Activated CD4-positive, alpha-beta T cell treated with anti-CD3 and anti-CD28 coated beads, Interleukin-2, amount 50 U/mL, for 24 hours (primary cell): Measurements from ENCODE around the gene RPH3AL.
"Not testable (repeated sequence)": the region's sequence is repeated elsewhere in the genome, so short reads cannot be mapped to it uniquely, and the experiment has no call there.

Source experiments
- DNase-seq, 2 donors: peaks; one replicate each; pipeline ENCODE4 v3.0.0-alpha.2; 2020; ENCODE audit warnings: low read depth in 1 of 2, low spot score in 1 of 2

Gene RPH3AL

DNA sequence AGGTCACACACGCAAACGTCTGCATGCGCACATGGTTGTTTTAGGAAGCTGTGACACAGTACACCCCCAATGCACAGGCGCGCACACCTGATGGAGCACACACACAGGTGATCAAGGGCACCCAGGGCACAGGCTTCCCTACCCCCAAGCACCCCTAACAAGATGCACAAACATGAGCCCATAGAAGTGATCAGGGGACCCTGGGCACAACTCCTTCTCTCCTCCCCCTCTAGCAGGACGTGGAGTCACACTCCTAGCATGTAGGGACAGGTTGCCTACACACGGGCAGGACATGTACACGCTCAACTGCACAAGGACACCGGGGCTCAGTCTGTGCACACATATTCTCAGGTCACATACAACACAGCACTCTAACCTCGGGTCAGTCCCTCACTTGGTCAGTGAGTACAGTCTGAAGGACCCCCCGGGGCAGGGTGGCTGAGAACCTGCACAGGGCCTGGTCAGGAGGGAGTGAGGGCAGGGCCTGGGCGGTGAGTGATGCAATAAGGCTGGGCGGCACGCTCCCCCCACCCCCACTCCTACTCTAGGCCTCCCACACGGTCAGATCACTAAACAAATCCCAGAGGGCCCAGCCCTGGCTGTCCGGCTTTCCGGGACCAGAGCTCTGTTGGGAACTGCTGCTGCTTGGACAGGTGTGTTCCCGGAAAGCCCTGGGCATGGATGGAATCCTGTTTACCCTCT is 170.4 kb downstream of the RPH3AL start:
- no peak for DNase-seq

DNA sequence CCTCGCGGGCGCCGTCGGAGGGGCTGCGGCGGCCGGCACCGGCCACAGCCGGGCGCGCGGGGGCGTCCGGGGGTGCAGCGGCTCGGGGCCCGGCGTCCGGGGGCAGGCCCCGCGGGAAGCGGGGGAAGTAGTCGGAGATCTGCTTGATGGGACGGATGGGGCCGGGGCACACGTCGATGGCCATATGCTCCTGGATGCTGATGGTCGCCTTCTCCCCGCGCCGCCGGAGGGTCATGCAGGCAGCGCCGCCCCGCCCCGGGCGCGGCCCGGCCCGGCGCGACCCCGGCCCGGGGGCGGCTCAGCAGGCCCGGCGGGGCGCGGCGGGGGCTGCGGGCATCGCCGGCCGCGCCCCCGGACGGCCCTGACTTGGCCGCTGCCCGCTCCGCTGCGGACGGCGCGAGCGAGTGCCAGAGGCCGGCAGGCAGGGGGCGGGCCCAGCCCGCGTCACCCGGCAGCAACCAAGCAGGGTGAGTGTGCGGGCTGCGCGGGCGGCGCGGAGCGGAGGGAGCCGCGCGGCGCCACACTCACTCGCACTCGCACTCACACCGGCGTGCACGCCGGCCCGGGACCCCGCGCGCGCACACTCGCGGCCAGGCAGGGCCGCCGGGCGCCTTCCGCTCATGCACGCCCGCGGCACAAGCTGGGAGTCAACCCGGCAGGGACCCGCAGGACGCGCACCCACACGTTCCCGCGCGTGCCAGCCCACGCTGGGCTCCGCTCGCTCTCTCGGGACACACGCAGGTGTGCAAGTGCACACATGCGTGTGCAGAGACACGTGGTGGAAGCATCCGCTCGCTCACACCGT is 171.2 kb downstream of the RPH3AL start, which contains the start of gene DOC2B:
DOC2B (minus strand) TSS at position 406 of the 805 bp plus-strand sequence; CDS start at position 235, 171 bp downstream.
- DNase-seq: no peak

DNA sequence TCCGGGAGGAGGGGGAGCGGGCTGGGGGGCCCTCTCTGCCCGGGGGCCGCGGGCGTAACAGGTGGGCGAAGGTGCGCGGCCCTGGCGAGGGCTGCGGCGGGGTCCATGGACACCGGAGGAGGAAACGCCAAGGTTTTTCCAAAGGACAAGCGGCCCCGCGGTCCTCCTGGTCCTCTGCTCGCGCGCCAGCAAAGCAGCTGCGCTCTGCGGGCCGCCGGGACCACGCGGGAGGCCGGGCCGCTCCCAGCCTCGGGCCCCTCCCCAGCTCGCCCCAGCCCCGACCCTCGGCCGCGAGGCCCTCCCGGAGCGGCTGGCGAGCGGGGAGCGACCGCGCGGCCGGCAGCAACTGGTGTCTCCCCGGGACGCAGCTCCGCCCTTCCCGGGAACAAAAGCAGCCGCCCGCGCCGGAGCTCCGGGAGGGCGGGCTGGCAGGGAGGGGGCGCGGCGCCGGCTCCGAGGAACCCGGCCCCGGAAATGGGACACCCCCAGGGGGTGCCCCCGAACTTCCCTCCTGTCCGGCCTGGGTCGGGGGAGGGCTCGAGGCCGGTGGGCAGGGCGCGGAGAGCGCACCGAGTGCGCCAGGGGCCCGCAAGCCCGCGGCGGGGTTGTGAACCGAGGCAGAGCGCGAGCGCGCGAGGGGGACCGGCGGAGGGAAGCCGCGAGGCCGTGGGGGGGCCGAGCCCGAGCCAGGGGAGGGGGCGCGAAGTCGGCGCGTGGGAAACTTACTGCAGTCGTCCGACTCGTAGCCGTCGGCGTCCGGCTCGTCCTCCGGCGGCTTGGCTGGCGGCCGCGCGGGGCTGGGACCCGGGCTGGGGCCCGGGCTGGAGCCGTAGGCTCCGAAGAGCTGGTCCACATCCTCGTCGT is 172.0 kb downstream of the RPH3AL start:
- no peak for DNase-seq

DNA sequence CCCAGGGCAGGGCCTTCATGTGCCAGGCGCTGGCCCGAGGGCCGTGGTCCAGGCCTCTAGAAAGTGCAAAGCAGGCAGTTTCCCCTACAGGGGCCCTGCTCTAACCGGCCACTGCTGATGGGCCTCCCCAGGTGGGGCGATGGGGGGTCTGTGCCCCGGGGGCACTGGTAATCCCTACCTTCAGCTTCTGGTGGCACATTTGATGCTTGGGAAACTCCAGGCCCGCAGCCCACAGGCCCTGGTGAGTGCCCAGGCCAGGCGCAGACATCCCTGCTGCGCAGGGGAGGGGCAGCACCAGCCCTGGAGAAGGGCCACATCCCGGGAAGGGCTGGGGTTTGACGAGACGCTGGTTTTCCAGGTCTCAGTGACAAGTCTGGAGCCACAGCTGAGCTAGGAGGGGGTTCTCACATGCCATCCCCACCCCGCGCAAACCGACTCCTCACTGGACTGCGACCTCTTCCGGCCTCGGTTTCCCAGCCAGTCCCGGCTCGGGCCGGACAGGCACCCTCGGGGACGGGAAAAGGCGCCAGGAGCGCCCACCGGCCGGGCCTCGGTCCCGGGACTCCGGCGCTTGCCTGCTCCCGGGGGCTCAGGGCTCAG is 172.7 kb downstream of the RPH3AL start:
- DNase-seq: no peak

DNA sequence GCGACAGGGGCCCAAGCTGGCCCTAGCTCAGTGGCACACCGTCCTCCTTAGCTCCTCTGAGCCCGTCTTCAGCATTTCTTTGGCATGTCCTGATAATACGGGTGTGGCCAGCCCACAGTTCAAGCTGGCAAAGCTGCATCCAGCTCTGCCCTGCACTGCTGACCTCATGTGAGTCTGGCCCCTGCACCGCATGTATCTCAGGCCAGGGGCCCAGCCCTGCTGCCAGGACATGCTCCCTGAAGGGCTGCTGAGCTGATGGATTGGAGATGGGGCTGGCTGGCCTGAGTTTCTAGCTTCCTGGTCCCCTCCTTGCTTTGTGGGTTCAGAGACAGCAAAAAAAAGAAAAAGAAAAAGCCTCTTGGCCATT is 173.6 kb downstream of the RPH3AL start:
- no peak for DNase-seq

DNA sequence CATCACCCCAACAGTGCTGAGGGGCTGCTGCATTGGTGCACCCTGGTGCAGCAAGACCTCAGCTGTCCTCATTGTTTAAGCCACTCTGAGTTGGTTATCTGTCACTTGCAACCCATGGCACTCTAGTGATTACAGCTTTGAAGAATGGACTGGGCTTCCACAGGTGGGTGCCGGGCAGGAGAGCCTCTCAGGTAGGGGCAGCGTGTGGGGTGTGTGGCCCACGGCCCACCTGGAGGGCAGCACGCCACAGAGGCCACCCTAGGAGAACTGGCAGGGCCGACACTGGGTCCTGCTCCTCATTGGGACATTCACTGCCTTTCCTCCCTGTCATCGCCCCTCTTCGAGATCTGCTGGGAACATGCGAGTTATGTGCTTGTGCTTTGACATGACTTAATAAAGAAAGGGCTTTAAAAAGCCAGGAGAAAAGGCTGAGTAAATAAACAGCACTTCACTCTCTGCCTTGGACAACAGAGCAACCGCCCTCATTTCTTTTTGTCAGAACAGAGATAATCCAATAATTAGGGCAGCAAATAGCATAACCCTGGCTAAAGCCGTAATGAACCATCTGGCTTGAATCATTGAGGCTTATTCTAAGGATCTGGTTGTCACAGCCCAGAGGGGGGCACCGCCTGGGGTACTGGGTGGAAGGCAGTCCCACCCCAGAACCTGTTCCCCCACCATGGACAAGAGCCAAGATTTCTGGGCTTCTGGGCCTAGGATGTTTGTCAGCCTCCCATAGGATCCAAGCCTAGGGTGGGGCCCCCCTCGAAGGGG is 174.1 kb downstream of the RPH3AL start:
- no peak for DNase-seq

DNA sequence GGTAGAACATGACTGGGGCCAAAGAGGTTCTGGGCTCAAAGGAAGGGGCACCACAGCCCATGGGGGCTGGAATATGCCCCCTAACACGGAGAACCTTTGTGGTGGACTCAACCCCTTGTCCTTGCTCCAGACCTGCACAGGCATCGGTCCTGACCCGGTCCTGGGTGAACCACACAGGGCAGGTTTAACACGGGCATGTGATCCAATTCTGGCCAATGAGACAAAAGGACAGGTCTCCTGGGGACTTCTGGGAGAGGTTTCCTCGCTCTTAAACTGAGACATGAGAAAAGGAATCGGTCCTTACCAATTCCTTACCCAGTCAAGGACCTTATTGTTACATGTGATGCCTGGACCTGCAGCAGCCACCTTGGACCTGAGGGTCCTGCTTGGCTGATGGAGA is 174.8 kb downstream of the RPH3AL start:
- no peak for DNase-seq

DNA sequence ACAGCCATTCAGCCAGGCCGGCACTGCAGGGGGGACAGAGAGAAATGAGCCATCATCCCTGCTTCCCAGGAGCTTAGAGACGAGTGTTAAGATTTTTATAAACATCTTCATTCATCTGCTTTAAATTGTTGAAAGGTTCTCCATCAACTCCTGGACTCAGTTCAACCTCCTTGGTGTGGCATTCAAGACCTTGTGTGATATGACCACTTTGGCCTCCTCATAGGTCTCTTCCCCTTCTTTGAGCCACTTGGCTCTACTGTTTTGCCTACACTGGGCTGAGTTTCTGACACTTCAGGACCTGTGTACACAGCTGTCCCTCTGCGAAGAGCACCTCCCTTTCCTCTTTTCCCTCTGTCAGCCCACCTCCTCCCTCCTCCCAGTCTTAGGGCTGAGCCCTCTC is 175.5 kb downstream of the RPH3AL start:
- DNase-seq: no peak

DNA sequence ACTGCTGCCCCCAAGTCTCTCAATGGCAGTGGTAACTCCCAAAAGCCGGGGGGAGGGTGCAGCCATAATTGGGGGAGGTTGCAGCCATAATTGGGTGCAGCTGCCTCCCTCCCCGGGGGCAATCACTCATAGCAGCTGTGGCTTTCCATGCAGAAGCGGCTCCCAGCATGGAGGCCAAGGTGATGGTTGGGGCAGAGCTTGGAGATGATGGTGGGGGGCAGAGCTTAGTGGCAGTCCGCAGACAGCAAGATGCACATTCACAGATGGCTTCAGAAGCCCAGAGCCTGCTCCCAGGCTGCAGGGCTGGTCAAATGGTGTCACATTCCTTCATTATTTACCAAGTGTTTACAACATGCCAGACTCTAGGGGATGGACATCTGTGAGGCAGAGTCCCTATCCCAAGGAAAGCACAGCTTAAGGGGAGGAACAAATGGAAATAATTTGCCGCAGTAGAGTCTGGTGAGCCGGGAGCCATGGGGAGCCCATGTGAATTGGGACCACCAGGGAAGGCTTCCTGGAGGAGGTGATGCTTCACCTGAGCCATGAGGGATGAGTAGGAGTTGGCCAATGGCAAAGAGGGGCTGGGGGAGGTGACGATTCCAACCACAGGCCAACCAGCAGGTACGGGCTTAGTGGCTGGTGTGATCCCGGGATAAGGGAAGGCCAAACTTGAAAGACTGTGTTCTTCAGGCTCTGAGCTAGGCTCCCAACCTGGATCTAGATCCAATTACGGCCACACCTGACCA is 179.3 kb downstream of the RPH3AL start:
- no peak for DNase-seq

DNA sequence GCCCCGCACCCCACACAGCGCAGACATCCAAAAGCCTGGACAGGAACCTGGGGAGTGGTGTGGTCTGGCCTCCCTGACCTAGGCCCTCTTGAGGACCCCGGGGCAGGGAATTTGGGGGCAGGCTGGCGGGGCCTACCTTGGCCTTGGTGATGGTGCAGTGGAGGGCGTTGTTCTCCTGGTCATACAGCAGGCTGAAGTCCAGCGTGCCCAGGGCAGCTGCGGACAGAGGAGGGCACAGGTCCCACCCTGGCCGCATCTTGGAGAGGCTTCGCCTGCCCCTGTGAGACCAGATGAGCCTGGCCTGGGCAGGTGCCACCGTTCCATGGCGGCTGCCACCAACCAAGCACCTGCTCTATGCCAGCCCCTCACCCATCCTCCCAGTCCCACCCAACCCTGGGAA is 180.2 kb downstream of the RPH3AL start:
- DNase-seq: no peak

DNA sequence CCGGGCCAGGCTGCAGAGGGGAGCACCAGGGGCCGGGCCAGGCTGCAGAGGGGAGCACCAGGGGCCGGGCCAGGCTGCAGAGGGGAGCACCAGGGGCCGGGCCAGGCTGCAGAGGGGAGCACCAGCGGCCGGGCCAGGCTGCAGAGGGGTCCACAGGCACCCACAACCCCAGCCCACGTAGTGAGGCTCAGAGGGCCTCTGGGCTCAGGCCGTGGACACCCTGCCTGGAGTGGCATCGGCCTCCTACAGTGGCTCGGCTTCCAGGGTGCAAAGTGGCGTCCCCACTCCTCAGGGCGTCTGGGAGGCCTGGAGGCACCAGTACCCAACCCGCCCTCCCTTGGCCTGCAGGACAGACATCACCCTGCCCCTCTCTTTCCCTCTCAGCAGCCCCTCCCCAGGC is 180.7 kb downstream of the RPH3AL start:
- no peak for DNase-seq

DNA sequence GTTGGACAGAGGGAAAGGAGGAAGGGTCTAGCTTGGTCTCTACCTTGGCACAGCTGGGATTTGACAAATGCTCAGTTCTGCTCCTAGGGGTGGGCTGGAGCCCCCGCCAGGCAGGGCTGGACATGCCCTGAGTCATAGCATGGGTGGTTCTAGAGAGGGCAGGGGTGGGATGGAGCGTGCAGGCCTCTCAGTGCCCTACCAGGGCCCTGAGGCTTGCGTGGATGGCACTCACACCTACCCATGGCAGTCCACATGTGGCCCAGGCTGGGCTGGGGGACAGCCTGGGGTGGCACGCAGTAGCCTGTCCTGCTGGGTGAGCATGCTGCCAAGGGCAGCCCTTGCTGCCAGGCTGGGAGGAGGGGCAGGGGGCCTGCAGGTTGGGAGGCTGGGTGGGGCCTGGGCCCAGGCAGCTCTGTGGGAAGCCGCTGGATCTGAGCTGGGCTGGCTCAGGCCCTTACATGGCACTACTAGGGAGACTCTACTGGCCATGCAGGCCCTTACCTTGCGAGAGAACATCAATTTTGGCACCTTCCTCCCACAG is 182.4 kb downstream of the RPH3AL start:
- DNase-seq: no peak

DNA sequence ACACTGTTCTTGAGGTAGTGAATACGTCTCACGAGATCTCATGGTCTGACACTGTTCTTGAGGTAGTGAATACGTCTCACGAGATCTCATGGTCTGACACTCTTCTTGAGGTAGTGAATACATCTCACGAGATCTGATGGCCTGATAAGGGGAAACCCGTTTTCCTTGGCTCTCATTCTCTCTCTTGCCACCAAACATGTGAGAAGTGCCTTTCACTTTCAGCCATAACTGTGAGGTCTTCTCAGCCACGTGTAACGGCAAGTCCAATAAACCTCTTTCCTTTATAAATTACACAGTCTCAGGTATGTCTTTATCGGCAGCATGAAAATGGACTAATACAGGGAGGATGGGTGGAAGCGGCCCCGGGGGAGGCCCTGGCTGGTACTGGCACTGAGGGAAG is 184.0 kb downstream of the RPH3AL start:
- DNase-seq: not testable (repeated sequence)

DNA sequence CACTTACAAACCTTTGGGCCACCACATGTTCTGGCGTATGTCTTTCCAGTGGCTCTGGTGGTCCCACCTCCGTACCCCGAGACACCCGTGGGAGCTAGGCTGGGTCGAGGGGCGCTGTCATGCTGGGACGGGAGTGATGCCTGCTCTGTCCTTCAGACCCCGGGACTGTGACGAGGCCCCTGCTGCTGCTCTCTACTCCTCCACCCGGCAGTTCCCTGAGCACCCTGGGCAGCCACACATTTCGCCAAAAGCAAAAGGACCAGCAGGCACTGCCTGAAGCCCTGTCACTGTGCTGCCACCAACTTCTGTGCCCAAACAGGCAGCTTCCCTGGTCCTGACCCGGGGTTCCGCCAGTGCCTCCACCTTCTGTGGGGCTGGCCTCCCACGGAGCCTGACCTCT is 186.7 kb downstream of the RPH3AL start:
- DNase-seq: no peak

DNA sequence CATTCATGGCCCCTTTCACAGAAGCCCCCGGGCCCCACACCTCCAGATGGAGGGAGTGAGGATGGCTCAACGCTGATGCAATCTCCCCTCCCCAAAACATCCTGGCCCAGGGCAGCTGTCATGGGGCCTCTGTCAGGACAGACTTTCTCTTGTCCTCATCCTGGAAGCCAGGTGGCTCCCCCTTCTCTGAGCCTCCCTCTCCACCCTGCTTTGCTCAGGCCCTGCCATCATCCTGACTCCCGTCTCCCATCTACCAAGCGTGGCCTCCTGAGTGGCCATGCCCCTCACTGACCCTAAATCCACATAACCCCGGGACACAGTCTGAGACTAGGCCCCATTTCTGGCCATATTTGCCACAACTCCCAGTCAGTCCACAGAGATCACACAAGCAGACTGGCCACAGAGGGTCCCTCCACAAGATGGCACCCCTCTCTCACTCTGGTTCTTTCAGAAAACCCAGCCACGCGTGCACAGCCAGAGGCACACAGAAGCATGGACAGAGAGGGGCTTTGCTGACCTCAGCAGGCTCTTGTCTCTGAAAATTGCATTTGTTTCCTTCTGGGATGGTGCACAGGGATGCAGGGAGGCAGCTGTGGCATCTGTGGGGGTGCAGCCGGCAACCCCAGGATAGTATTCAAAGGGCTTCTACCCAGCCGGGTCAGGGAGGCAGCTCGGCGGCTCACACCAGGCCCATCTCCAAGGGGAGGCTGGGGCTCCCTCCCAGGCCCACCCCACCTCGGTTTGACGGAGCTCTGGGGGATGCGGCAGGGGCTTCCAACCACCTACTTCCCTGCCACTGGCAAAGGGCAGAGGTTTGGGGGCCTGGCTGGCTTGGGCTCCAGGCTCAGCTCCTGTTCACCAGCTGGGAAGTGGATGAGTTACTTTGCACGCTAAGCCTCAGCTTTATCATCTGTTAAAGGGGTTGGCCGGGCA is 188.0 kb downstream of the RPH3AL start:
- DNase-seq: no peak

DNA sequence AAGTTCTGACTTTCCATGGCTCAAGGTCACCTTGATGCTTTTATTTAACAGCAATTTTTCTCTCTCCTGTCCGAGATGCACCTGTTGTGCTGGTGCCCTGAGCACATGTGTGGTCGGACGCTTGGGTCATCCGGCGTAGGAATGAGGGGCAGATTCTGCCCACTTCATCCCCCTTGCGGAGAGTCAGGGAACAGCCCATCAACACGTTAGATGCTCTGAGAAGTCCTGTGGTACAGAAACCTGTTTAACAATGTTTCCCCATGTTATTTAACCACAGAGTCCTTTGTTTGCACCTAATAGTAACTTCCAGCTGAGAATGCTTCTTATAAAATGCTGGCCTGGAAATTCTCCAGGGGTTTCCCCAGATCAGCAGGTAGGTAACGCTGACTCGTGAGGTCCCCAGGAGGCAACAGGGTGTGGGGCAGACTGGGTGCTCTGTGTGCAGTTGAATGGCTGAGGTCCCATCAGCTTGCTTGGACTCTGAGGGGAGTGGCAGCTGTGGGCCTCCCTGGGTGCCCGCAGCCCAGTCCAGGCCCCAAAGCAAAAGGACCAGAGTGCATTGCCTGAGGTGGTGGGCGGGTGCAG is 189.0 kb downstream of the RPH3AL start:
- DNase-seq: no peak

DNA sequence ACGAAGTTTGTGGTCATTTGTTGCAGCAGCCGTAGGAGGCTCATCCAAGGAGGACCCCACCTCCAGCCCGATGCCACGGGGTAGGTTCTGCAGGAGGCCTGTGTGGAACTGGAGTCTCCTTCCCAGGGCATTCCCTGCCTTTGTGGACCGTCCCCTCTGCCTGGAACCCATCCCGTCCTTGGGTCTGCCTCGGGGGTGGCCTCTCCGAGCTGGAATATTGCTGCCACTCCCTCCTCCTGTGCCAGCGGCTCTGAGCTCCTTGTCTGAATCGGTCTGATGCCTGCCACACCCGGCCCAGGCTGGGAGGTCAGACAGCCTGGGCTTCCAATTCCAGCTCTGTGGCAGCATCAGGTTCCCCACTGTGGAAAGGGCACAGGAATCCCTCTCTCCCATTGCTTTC is 189.9 kb downstream of the RPH3AL start:
- no peak for DNase-seq
